HEK293T (cell line): ENCODE data around the gene NLRP10.

Source experiments
- ARNT ChIP-seq: fragments of 450-650 bp; IDR thresholded peaks from 2 replicates; pipeline ENCODE4 v1.6.1; 2017; ENCODE audit warnings: mild to moderate bottlenecking
- BHLHE40 ChIP-seq: fragments of 450-650 bp; IDR thresholded peaks from 2 replicates; pipeline ENCODE4 v1.6.1; 2016; ENCODE audit warnings: mild to moderate bottlenecking, moderate library complexity, borderline replicate concordance
- ELF4 ChIP-seq: fragments of 450-650 bp; IDR thresholded peaks from 2 replicates; pipeline ENCODE4 v1.6.1; 2017; ENCODE audit warnings: antibody characterized with exemption
- FOXA1 ChIP-seq: fragments of 450-650 bp; IDR thresholded peaks from 2 replicates; pipeline ENCODE4 v1.6.1; 2016; ENCODE audit warnings: mild to moderate bottlenecking
- FOXK2 ChIP-seq: fragments of 450-650 bp; IDR thresholded peaks from 2 replicates; pipeline ENCODE4 v1.6.1; 2016; ENCODE audit warnings: mild to moderate bottlenecking
- FOXM1 ChIP-seq: fragments of 450-650 bp; IDR thresholded peaks from 2 replicates; pipeline ENCODE4 v1.6.1; 2017; ENCODE audit warnings: mild to moderate bottlenecking, borderline replicate concordance
- HDGF ChIP-seq: fragments of 450-650 bp; IDR thresholded peaks from 2 replicates; pipeline ENCODE4 v1.6.1; 2017; ENCODE audit warnings: antibody characterized with exemption, borderline replicate concordance
- L3MBTL2 ChIP-seq: fragments of 450-650 bp; conservative IDR thresholded peaks from 2 replicates; pipeline ENCODE4 v1.6.1; 2016; ENCODE audit warnings: mild to moderate bottlenecking
- NFRKB ChIP-seq: fragments of 450-650 bp; IDR thresholded peaks from 2 replicates; pipeline ENCODE4 v1.6.1; 2016; ENCODE audit warnings: mild to moderate bottlenecking, moderate library complexity
- SP1 ChIP-seq: fragments of 450-650 bp; IDR thresholded peaks from 2 replicates; pipeline ENCODE4 v1.6.1; 2017
- SUZ12 ChIP-seq: fragments of 450-650 bp; IDR thresholded peaks from 2 replicates; pipeline ENCODE4 v1.6.1; 2016; ENCODE audit warnings: mild to moderate bottlenecking
- TARDBP ChIP-seq: fragments of 450-650 bp; IDR thresholded peaks from 2 replicates; pipeline ENCODE4 v1.6.1; 2016
- ZNF384 ChIP-seq: fragments of 450-650 bp; IDR thresholded peaks from 2 replicates; pipeline ENCODE4 v1.6.1; 2016
- TF ChIP-seq, protein P1 (sequence below): fragments of 450-650 bp; IDR thresholded peaks from 2 replicates; pipeline ENCODE4 v1.6.1; 2016

DNA sequence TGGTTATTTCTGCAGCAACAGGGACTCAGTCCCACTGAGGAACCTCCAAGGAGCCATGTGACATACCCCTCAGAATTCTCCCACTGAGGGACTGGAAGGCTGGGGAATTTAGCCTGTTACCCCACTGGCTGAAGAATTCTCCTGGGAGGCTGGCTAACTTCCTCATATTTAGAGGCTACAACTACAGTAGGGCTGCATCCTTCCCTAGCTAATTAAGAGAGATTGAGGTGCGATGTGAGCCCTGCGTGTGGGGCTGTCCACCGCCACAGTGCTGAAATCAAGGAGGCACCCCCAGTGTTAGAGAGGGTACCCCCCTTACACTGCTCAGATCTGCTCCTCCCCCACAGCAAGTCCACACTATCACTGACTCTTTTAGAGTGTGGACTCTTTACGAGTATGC lies 43.0 kb upstream of the NLRP10 start:
- TF ChIP-seq ARNT (no peak), FOXK2 (no peak), SP1 (no peak), BHLHE40 (no peak), TARDBP (no peak), FOXM1 (no peak), NFRKB (no peak), FOXA1 (no peak), ZNF384 (no peak), SUZ12 (no peak), ELF4 (no peak), HDGF (no peak), L3MBTL2 (no peak)
- TF ChIP-seq, protein P1, sequence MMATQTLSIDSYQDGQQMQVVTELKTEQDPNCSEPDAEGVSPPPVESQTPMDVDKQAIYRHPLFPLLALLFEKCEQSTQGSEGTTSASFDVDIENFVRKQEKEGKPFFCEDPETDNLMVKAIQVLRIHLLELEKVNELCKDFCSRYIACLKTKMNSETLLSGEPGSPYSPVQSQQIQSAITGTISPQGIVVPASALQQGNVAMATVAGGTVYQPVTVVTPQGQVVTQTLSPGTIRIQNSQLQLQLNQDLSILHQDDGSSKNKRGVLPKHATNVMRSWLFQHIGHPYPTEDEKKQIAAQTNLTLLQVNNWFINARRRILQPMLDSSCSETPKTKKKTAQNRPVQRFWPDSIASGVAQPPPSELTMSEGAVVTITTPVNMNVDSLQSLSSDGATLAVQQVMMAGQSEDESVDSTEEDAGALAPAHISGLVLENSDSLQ = no peak
